Transverse colon (tissue), 4 donors: ENCODE measurements around the gene LRBA.
"Not testable (repeated sequence)": the region's sequence is repeated elsewhere in the genome, so short reads cannot be mapped to it uniquely, and the experiment has no call there.

Experiments
- CTCF ChIP-seq, 5 experiments: fragments of 200-600 bp in 3 of 5; fragments of 450-650 bp in 2 of 5; sonication (generic) in 3 of 5; IDR thresholded peaks; 1 replicate in 2 of 5; 2 replicates in 3 of 5; pipeline ENCODE4 v1.5.1; 2016 to 2017; ENCODE audit warnings: antibody characterized with exemption in 5 of 5, inconsistent platforms in 3 of 5, mild to moderate bottlenecking in 2 of 5, moderate library complexity in 1 of 5
- EP300 ChIP-seq: sonication (generic); formaldehyde crosslinking; IDR thresholded peaks from one replicate; pipeline ENCODE4 v1.6.1; 2017; ENCODE audit warnings: antibody characterized with exemption, low read depth
- POLR2A ChIP-seq: fragments of 450-650 bp; IDR thresholded peaks from one replicate; pipeline ENCODE4 v1.6.1; 2016; ENCODE audit warnings: antibody characterized with exemption, mild to moderate bottlenecking, moderate library complexity
- POLR2AphosphoS5 ChIP-seq, 3 donors: sonication (generic); formaldehyde crosslinking; IDR thresholded peaks; one replicate each; pipeline ENCODE4 v1.6.1; 2016; ENCODE audit warnings: antibody characterized with exemption in 3 of 3

GRCh38 chr4:150557811-150558210 lies 457.3 kb downstream of the LRBA start:
- TF ChIP-seq CTCF (IDR thresholded peaks at IDR 0.05); EP300; POLR2A; POLR2AphosphoS5 (IDR thresholded peaks at IDR 0.05): not testable (repeated sequence)
